HEK293T (cell line): ENCODE data around the gene TRPV4.

Experiments used
- CTCF ChIA-PET: fragments of 350-600 bp; formaldehyde crosslinking; extraction: SDS; loops from one replicate; lab custom pipeline; 2021; ENCODE audit warnings: antibody characterized with exemption, inconsistent platforms; lab: Yijun Ruan, JAX
- POLR2A ChIA-PET: fragments of 350-600 bp; formaldehyde crosslinking; extraction: SDS; loops from one replicate; lab custom pipeline; 2020; ENCODE audit warnings: antibody characterized with exemption, inconsistent platforms; lab: Yijun Ruan, JAX
- DNase-seq: peaks from one replicate; pipeline ENCODE4 v3.0.0; 2012; ENCODE audit warnings: mixed read lengths; ENCODE audit errors: extremely low spot score
- ARNT ChIP-seq: fragments of 450-650 bp; IDR thresholded peaks from 2 replicates; pipeline ENCODE4 v1.6.1; 2017; ENCODE audit warnings: mild to moderate bottlenecking
- BHLHE40 ChIP-seq: fragments of 450-650 bp; IDR thresholded peaks from 2 replicates; pipeline ENCODE4 v1.6.1; 2016; ENCODE audit warnings: mild to moderate bottlenecking, moderate library complexity, borderline replicate concordance
- CTBP1 ChIP-seq: fragments of 450-650 bp; IDR thresholded peaks from 2 replicates; pipeline ENCODE4 v1.6.1; 2016; ENCODE audit warnings: borderline replicate concordance
- ELF4 ChIP-seq: fragments of 450-650 bp; IDR thresholded peaks from 2 replicates; pipeline ENCODE4 v1.6.1; 2017; ENCODE audit warnings: antibody characterized with exemption
- FOXA1 ChIP-seq: fragments of 450-650 bp; IDR thresholded peaks from 2 replicates; pipeline ENCODE4 v1.6.1; 2016; ENCODE audit warnings: mild to moderate bottlenecking
- FOXK2 ChIP-seq: fragments of 450-650 bp; IDR thresholded peaks from 2 replicates; pipeline ENCODE4 v1.6.1; 2016; ENCODE audit warnings: mild to moderate bottlenecking
- FOXM1 ChIP-seq: fragments of 450-650 bp; IDR thresholded peaks from 2 replicates; pipeline ENCODE4 v1.6.1; 2017; ENCODE audit warnings: mild to moderate bottlenecking, borderline replicate concordance
- HDGF ChIP-seq: fragments of 450-650 bp; IDR thresholded peaks from 2 replicates; pipeline ENCODE4 v1.6.1; 2017; ENCODE audit warnings: antibody characterized with exemption, borderline replicate concordance
- L3MBTL2 ChIP-seq: fragments of 450-650 bp; conservative IDR thresholded peaks from 2 replicates; pipeline ENCODE4 v1.6.1; 2016; ENCODE audit warnings: mild to moderate bottlenecking
- LEF1 ChIP-seq: fragments of 450-650 bp; IDR thresholded peaks from 2 replicates; pipeline ENCODE4 v1.6.1; 2017; ENCODE audit warnings: mild to moderate bottlenecking, borderline replicate concordance
- NFRKB ChIP-seq: fragments of 450-650 bp; IDR thresholded peaks from 2 replicates; pipeline ENCODE4 v1.6.1; 2016; ENCODE audit warnings: mild to moderate bottlenecking, moderate library complexity
- SP1 ChIP-seq: fragments of 450-650 bp; IDR thresholded peaks from 2 replicates; pipeline ENCODE4 v1.6.1; 2017
- SUZ12 ChIP-seq: fragments of 450-650 bp; IDR thresholded peaks from 2 replicates; pipeline ENCODE4 v1.6.1; 2016; ENCODE audit warnings: mild to moderate bottlenecking
- TARDBP ChIP-seq: fragments of 450-650 bp; IDR thresholded peaks from 2 replicates; pipeline ENCODE4 v1.6.1; 2016
- ZNF384 ChIP-seq: fragments of 450-650 bp; IDR thresholded peaks from 2 replicates; pipeline ENCODE4 v1.6.1; 2016
- TF ChIP-seq, protein P1 (sequence below): fragments of 450-650 bp; IDR thresholded peaks from 2 replicates; pipeline ENCODE4 v1.6.1; 2016

TRPV4 gene

DNA sequence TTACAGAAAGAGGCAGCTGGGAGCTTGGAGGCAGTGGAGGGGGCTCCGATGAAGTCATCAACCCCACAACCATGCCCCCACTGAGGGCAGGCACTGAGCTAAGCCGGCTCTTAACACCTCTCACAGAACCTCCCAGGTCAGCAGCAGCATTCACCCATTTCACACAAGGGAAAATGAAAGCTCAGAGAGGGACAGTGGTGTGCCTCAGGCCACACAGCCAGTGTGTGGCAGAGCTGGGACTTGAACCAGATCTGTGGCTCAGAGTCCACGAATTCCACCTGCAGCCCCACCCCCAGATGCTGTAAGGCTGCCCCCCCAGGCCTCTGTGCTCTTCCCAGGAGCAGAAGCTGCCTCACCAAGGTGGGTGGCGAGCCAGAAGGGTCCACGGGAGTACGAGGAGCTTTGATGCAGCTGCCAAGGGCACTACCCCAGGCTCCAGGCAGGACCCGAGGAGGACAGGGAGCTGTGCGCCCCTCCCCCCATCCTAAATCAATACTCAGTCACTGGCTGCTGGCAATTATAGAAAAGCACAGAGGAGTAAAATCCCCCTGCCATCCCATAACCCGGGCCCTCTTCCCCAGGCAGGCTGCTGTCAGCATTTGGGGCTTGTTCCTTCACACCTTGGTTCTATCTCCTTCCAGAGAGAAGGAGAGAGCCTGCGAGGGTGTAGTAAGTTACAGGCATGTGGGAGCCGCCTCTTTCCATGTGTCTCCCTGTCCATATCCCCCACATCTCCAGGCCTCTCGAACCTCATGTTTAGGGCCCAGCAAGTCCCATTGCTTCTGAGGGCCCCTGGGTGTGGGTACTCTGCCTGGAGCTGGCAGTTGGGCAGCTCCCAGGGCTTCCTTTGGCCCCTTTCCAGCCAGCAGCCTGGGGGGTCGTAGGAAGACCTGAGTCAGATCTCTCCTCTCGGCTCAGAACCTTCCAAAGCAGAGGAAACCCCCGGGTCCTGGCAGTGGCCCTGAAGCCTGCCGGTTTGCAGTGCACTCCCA, 72.0 kb downstream of the TRPV4 start:
- no peak for DNase-seq
- POLR2A ChIA-PET: interaction anchor here (1.3 kb wide), 1 partner anchor 12 kb away, joined by 4 read pairs; no protein-coding TSS in a partner anchor
- CTCF ChIA-PET: no interaction called here
- TF ChIP-seq ARNT: no peak
- TF ChIP-seq SUZ12: no peak
- no peak for TF ChIP-seq CTBP1
- TF ChIP-seq FOXK2: no peak
- TF ChIP-seq BHLHE40: no peak
- no peak for TF ChIP-seq NFRKB
- TF ChIP-seq FOXA1: no peak
- TF ChIP-seq ZNF384: no peak
- TF ChIP-seq, protein P1, sequence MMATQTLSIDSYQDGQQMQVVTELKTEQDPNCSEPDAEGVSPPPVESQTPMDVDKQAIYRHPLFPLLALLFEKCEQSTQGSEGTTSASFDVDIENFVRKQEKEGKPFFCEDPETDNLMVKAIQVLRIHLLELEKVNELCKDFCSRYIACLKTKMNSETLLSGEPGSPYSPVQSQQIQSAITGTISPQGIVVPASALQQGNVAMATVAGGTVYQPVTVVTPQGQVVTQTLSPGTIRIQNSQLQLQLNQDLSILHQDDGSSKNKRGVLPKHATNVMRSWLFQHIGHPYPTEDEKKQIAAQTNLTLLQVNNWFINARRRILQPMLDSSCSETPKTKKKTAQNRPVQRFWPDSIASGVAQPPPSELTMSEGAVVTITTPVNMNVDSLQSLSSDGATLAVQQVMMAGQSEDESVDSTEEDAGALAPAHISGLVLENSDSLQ: no peak
- TF ChIP-seq FOXM1: no peak

DNA sequence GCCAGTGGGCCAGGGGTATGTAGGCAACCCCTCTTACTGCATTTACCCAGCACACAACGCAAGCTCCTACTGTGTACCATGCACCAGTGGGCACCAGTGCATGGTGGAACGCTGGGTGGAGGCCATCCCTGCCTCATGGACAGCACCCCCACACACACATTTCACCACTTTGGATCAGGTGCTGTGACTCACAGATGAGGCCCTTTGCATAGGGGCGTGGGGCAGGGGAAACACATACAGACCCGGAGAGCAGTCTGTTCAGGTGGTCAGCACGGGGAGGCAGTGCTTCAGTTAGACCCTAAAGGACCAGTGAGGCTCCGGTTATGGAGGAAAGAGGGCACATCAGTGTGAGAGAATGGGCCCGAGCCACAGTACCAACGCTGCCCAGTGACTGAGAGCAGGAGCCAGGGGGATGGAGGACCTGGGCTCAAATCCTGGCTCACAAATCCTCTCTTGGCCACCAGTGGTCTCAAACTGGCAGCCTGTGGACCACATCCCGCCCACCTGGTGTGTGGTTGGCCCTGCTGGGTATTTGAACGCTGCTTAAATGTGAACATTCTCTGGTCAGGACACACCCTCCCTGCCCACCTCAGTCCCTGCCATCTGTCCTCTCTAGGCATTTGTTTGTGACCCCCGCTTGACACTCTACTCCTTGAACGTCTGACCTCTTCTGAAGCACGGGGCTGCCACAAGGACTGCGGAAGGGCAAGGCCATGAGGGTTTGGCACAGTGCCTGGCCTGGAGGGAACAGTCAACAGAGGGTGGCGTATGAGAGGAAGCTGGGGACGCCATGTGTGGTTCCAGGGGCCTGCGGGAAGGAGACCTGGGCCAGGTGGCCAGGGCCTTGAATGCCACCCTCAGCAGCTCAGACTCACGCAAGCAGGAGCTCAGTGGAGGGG, 72.9 kb downstream of the TRPV4 start:
- no peak for DNase-seq
- no peak for TF ChIP-seq FOXM1
- TF ChIP-seq FOXA1: no peak
- no peak for TF ChIP-seq SP1
- TF ChIP-seq, protein P1: no peak
- TF ChIP-seq L3MBTL2: no peak
- no peak for TF ChIP-seq CTBP1
- TF ChIP-seq ELF4: no peak
- no peak for TF ChIP-seq SUZ12
- TF ChIP-seq FOXK2: no peak
- CTCF ChIA-PET: no interaction called here
- POLR2A ChIA-PET: interaction anchor here (1.3 kb wide), 1 partner anchor 13 kb away, joined by 4 read pairs; no protein-coding TSS in a partner anchor

DNA sequence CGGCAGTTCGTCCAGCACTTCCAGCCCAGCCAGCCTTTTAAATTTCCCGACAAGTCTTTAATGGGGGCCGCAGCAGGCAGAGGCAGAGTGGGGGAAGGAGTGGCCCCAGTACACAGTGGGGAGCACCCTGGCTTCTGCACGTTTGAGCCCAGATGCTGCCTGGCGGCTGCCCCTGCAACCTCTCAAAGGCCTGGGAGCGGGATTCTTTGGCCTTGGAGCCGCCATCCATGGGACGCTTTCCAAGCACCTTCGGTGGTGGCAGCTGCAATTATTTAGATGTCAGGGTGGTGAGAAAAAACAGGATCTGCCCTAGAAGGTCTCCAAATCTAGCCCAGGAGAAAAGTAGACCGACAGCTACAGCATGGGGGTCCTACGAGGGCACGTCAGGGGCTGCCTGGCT, 73.6 kb downstream of the TRPV4 start:
- DNase-seq: no peak
- POLR2A ChIA-PET: no interaction called here
- TF ChIP-seq, protein P1: no peak
- TF ChIP-seq L3MBTL2 (no peak), ARNT (no peak), HDGF (no peak), FOXK2 (no peak), TARDBP (no peak), FOXM1 (no peak), SUZ12 (no peak), ELF4 (no peak), LEF1 (no peak), FOXA1 (no peak), ZNF384 (no peak), CTBP1 (no peak), SP1 (no peak), BHLHE40 (no peak), NFRKB (no peak)
- CTCF ChIA-PET: no interaction called here

DNA sequence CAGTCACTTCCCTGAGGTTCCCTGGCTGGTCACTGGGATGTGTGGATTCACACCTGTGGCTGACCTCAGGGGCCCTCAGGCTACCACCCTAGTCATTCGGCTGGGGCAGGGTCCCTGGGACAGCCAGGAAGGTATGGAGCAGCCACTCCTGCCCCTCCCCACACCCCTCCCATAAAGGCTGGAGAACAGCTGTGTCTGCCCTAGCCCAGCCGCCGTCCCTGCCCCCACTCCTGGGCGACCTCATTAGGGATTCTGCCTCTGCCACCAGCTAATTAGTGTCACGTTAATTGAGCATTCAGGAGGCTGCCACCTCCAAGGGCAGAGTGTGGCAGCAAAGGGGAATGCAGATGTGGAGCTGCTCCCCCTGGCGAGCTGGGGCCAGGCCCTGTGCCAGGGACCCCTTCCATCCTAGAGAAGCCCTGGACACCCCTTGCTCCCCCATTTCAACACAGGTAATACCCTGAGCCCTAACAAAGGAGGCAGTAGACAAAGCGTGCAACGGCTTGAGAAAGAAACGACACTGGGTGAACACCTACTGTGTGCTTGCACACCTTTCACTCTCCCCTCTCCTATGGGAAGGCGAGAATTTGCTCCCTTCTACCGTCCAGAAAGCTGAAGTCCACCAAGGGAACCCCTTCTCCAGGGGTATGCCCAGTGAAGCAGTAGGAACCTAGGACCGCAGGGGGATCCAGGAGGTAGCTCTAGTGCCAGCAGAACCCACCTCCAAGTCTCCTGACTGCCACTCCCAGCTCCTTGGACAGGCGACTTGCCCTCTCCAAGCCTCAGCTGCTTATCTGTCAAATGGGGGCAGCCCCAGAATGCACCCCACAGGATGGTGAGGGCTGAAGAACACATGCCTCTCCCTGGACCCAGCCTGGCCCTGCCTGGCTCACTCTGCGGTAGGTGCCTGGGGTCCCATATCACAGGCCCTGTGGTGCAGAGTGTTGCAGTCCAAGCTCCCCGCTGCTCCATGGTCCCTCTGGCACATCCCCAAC, 74.5 kb downstream of the TRPV4 start:
- no peak for DNase-seq
- ChIA-PET CTCF (no interaction called here), POLR2A (no interaction called here)
- no peak for TF ChIP-seq ZNF384
- TF ChIP-seq ARNT: no peak
- TF ChIP-seq SP1: no peak
- TF ChIP-seq SUZ12: no peak
- TF ChIP-seq L3MBTL2: no peak
- no peak for TF ChIP-seq ELF4
- TF ChIP-seq LEF1: no peak
- no peak for TF ChIP-seq FOXM1
- TF ChIP-seq FOXA1: no peak
- no peak for TF ChIP-seq CTBP1
- no peak for TF ChIP-seq FOXK2
- no peak for TF ChIP-seq TARDBP
